ENCODE data around the gene TBC1D8B.
A peak's percentile ranks its signal among the peaks of the same experiment; 100 is the strongest.

TBC1D8B gene

GRCh38 chrX:106875151-106875550 is 72.7 kb downstream of the TBC1D8B start:
- H3K4me3 ChIP-seq (ENCODE audit: low read depth, low read length): no peak overlapping the region
- peak; percentile 29 for DNase-seq (ENCODE audit: low read depth)
- no peak for TF ChIP-seq CTCF (conservative IDR thresholded peaks at IDR 0.05; ENCODE audit: low read depth, low read length)

GRCh38 chrX:106889468-106889867 is 87.0 kb downstream of the TBC1D8B start:
- DNase-seq (ENCODE audit: low read depth): no peak
- no peak for TF ChIP-seq CTCF (conservative IDR thresholded peaks at IDR 0.05; ENCODE audit: low read depth, low read length)

GRCh38 chrX:106891762-106892460 is 89.4 kb downstream of the TBC1D8B start:
- H3K4me3 ChIP-seq (ENCODE audit: low read depth, low read length): no peak overlapping the region
- TF ChIP-seq CTCF (conservative IDR thresholded peaks at IDR 0.05; ENCODE audit: low read depth, low read length): no peak
- DNase-seq (ENCODE audit: low read depth): no peak

More at GRCh38 chrX:106889468-106889867, 87.0 kb downstream of the TBC1D8B start:
- no peak overlapping the region for H3K4me3 ChIP-seq (ENCODE audit: low read depth, low read length)

- peak; percentile 82 for TF ChIP-seq CTCF (conservative IDR thresholded peaks at IDR 0.05; ENCODE audit: low read depth, low read length)
- DNase-seq (ENCODE audit: low read depth): peak; percentile 85
- H3K4me3 ChIP-seq (ENCODE audit: low read depth, low read length): no peak overlapping the region
Observed at GRCh38 chrX:106894392-106894909, 92.0 kb downstream of the TBC1D8B start.

GRCh38 chrX:106894978-106895452 is 92.5 kb downstream of the TBC1D8B start:
- DNase-seq (ENCODE audit: low read depth): peak; percentile 72
- H3K4me3 ChIP-seq (ENCODE audit: low read depth, low read length): no peak overlapping the region
- no peak for TF ChIP-seq CTCF (conservative IDR thresholded peaks at IDR 0.05; ENCODE audit: low read depth, low read length)

GRCh38 chrX:106897259-106897658 is 94.8 kb downstream of the TBC1D8B start:
- TF ChIP-seq CTCF (conservative IDR thresholded peaks at IDR 0.05; ENCODE audit: low read depth, low read length): no peak
- peak; percentile 39 for DNase-seq (ENCODE audit: low read depth)

GRCh38 chrX:106898462-106898861 is 96.0 kb downstream of the TBC1D8B start:
- peak; percentile 77 for DNase-seq (ENCODE audit: low read depth)
- TF ChIP-seq CTCF (conservative IDR thresholded peaks at IDR 0.05; ENCODE audit: low read depth, low read length): peak; percentile 52
- H3K4me3 ChIP-seq (ENCODE audit: low read depth, low read length): no peak overlapping the region

More at GRCh38 chrX:106897259-106897658, 94.8 kb downstream of the TBC1D8B start:
- no peak overlapping the region for H3K4me3 ChIP-seq (ENCODE audit: low read depth, low read length)

Measured in choroid plexus epithelial cell (primary cell).